ENCODE results near the gene TMEM178B.

TMEM178B gene

DNA sequence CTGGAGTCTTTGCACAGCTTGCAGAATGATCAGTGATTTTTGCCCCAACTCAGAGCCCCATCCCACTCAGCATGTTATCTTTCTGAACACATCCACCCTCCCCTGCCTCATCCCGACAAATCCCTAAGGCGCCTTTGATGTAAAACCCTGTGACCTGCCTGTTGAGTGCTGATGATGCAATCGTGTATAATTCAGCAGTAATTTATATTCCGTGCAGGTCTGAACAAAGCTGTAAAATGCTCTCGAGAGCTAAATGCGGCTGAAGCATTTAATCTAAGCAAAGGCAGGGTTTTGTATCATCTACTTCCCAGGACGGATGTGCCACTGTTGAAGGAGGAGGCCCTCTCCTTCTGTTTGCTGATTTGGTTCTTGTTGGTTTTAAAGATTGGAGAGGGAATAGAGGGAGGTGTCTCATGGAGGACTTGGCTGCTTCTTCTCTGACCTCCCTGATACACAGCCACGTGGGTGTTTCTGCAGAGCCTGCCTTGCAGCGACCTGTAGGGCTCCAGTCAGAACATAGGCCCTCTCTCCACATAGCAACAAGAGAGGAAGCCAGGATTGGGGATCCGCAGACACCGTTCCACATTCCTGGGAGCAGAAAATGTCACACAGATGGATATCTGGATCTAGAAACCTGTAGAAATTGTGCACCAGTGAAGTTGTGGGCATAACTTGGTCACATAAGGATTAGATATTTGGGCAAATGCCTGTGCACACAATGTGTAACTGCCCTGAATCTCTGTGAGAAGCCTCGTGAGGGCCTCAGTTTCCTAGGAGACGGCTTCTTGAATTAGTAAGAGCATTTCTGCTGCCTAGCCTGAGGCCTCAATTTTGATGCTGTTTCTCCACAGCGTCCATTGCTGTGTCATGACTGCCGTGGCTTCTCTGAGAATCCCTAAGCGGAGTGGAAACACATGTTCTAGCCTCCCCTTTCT, 387.2 kb downstream of the TMEM178B start:
- intact Hi-C loops (cut with DNase I) = no loop called here
- peak in 40 of 42 donors; percentile 21 to 88 (median 65) for DNase-seq

DNA sequence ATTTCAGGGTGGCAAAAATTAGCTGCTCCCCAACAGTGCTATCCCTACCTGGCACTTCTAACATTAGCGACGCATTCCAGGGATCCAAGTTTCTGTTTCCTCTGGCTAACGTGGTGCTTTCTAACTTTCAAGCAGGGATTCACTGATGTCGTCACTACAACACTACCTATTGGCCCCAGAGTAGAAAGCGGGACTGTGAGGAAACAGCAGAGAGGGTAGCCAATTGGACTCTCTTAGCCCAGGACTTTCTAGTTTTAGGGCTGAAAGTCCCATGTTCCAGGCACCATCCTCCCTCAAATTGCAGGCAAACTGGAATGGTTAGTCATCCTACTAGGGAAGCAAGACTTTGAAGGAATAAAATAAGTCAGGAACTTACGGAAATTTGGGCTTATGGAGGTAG, 388.1 kb downstream of the TMEM178B start:
- intact Hi-C loops (cut with DNase I) = no loop called here
- DNase-seq = peak in 1 of 42 donors; percentile 13

- intact Hi-C loops (cut with DNase I) = no loop called here
- peak in 32 of 42 donors; percentile 13 to 75 (median 45) for DNase-seq
These were observed 389.1 kb downstream of the TMEM178B start for GRCh38 chr7:141462958-141463357.

GRCh38 chr7:141463986-141464385, 390.1 kb downstream of the TMEM178B start:
- intact Hi-C loops (cut with DNase I) = no loop called here

GRCh38 chr7:141464551-141464950, 390.7 kb downstream of the TMEM178B start:
- no peak for DNase-seq
- intact Hi-C loops (cut with DNase I) = no loop called here

More at GRCh38 chr7:141463986-141464385, 390.1 kb downstream of the TMEM178B start:
- peak in 1 of 42 donors; percentile 52 for DNase-seq

GRCh38 chr7:141466151-141466904, 392.5 kb downstream of the TMEM178B start:
- intact Hi-C loops (cut with DNase I) = no loop called here
- peak in 2 of 42 donors; percentile 25 to 48 for DNase-seq

DNA sequence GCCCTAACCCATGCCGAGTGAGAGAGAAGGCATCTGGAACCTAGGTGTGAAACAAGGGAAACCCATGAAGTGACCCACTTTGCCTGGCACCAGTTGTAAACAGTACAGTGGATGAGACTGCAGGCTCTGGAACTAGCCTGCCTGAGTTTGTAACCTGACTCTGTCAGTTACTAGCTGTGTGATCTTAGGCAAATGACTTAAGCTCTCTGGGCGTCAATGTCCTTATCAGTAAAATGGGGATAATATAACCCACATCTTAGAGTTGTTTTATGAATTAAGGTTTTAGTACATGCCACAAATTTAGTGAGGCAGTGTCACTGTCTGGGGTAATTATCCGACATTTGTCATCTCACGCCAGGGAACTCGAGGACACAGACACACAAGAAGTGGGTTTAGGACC, 394.5 kb downstream of the TMEM178B start:
- DNase-seq = no peak
- intact Hi-C loops (cut with DNase I) = no loop called here

- no peak for DNase-seq
- intact Hi-C loops (cut with DNase I) = no loop called here
These were observed 401.8 kb downstream of the TMEM178B start for GRCh38 chr7:141475679-141476078.

DNA sequence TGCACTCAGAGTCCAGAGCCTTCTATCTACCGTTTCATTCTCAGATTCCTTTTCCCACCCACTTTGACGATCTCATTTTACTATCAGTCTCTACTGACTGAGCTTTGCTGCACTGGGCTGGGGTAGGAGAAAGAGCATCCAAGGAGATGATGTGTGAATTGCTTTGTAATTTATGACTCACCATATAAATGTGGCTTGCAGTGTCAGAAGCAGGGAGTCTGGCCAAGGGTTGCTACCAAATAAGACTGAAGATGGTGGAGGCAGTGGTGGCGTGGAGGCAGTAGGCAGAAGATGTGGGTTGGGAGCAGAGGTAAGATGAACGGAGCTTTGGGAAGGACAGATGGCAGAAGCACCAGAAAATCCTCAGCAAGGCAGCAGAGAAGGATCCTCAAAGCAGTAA, 404.0 kb downstream of the TMEM178B start:
- peak in 1 of 42 donors; percentile 41 for DNase-seq
- intact Hi-C loops (cut with DNase I) = no loop called here

- DNase-seq = no peak
These were observed 405.0 kb downstream of the TMEM178B start for GRCh38 chr7:141478845-141479244.

DNA sequence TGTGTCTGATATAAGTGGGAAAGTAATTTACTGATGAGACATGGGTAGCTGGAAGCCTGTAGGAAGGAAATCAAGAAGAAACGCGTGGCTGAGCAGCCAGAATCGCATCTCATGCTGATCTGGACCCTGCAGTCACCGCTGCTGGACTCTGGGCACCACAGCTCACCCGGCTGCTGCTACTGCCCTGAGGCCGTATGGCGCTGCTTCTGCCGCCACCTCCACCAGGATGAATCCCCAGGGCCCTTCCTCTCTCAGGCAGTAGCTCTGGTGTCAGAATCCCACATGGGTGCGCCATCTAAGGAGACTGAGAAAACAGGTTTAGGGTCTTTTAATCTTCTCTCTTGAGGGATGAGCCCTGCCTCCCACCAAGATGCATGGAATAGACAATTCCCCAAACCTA, 407.1 kb downstream of the TMEM178B start:
- intact Hi-C loops (cut with DNase I) = no loop called here
- DNase-seq = no peak

More at GRCh38 chr7:141478845-141479244, 405.0 kb downstream of the TMEM178B start:
- intact Hi-C loops (cut with DNase I) = no loop called here

DNA sequence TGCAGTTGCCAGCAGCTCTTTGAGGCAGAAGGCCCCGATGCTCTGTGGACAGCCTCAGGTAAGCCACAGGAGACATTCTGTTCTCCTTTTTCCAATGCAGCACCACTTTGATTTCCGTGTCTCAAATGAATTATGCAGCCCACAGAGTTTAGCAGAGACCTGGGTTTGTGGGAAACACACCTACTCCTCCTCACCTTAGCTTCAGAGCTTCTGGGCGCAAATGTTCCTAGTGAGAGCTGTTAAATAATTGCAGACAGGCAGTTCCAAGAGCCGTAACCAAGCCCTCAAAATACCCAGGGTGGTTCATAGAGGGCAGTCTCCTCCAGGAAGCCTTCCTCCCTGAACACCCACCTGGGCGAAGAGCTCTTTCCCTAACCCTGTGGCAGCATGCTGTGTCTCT, 408.1 kb downstream of the TMEM178B start:
- DNase-seq = peak in 22 of 42 donors; percentile 19 to 82 (median 44)
- intact Hi-C loops (cut with DNase I) = no loop called here

DNA sequence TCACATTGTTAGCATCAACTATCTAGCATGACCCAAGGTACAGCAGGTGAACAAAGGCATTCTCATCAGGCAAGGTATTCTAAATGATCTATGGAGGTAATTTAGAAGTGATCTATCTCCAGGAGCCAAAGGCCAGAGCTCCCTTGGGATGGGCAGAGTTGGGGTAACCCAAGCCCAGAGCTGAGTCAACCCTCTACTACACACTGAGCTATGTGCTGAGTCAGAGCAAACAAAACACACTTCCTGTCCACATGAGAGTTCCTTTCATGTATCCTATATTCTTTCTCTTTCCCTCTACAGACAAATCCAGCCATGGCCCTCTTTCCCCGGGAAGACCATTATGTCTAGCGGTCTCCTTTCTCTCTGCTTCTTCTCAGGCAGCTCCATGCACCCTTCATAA, 409.2 kb downstream of the TMEM178B start:
- DNase-seq = no peak
- intact Hi-C loops (cut with DNase I) = no loop called here

GRCh38 chr7:141484907-141485306, 411.0 kb downstream of the TMEM178B start:
- intact Hi-C loops (cut with DNase I) = no loop called here
- DNase-seq = no peak

DNA sequence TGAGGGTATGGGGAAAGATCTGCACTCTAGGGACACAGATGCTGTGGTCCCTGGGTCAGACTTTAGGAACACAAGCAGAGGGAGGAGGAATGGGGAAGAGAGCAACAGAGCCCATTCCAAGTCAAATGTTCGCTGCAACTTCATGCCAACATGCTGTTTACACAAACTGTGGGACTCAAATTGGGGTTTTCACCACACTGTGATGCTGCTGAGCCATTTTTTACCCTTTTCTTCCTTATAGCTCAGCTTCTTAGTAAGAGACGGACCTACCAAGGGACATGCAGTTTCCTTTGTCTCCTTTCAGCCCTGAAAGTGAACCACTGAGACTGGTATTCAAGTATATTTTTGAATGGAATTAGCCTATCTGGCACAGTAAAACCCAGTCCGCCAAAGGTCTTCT, 413.1 kb downstream of the TMEM178B start:
- no peak for DNase-seq
- intact Hi-C loops (cut with DNase I) = no loop called here

GRCh38 chr7:141490474-141490873, 416.6 kb downstream of the TMEM178B start:
- intact Hi-C loops (cut with DNase I) = no loop called here
- DNase-seq = no peak

- intact Hi-C loops (cut with DNase I) = no loop called here
- DNase-seq = no peak
These were observed 421.2 kb downstream of the TMEM178B start for GRCh38 chr7:141495057-141495456.

DNA sequence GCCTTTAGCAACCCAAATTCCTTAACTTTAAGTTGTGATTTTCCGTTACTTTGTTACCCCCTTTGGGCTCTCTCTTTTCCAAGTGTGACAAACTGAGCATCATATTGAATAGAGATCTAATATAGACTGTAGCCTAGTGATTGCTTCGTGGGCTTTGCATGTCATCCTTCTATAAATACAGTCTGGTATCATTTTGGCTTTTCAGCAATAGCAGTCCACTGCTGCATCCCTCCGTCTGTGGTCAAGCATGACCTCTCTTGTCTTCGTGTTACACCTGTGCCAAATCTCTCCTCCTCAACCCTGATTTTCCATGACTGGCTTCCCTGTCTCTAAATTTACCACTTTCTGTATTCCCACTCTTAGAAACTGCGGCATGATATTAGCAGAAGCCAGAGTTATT, 423.5 kb downstream of the TMEM178B start:
- intact Hi-C loops (cut with DNase I) = no loop called here
- no peak for DNase-seq

GRCh38 chr7:141500608-141501007, 426.7 kb downstream of the TMEM178B start:
- intact Hi-C loops (cut with DNase I) = no loop called here
- DNase-seq = no peak

- intact Hi-C loops (cut with DNase I) = no loop called here
- no peak for DNase-seq
These were observed 427.6 kb downstream of the TMEM178B start for GRCh38 chr7:141501451-141501850.
